ENCODE results near the gene WWOX.

- TF ChIP-seq CTCF (conservative IDR thresholded peaks at IDR 0.05; ENCODE audit: low read depth, low read length) = no peak
- no peak for TF ChIP-seq EZH2phosphoT487 (IDR thresholded peaks at IDR 0.05; ENCODE audit: borderline replicate concordance, low read length)
These were observed 1056.0 kb downstream of the WWOX start for GRCh38 chr16:79155471-79155870.
